ENCODE results near the gene FAF1. TPM values are rescaled to one million over a fixed set of nuclear protein-coding genes. Genes with fewer than 3 reads are reported as not detected.

FAF1 gene
- total and polyA plus RNA-seq, 9 of the 15 experiments (the other 6 are each of a cell fraction or from before 2014, with no cell fraction given), result 48.7 to 225 (median 118) TPM

GRCh38 chr1:50976111-50976889 lies 16.2 kb upstream of the FAF1 start (continued):
- TF ChIP-seq ZNF318 (IDR thresholded peaks at IDR 0.05; ENCODE audit: borderline replicate concordance in 1 of 2, low read depth in 1 of 2), result no peak
- no peak for TF ChIP-seq PTTG1 (tag; IDR thresholded peaks at IDR 0.05; ENCODE audit: low read depth)
- TF ChIP-seq POLR2B (IDR thresholded peaks at IDR 0.05; ENCODE audit: low read depth, partially characterized antibody), result peak; percentile 44
- TF ChIP-seq ZBTB33 (CRISPR knock-in tag; IDR thresholded peaks at IDR 0.05), result 0 out of 2 replicates have a peak, but pooled peaks have one; percentile 21
- no peak for TF ChIP-seq ZNF592 (IDR thresholded peaks at IDR 0.05)
- TF ChIP-seq NR4A1 (CRISPR knock-in tag; IDR thresholded peaks at IDR 0.05), result no peak
- 0 out of 2 replicates have a peak, but pooled peaks have one; percentile 62 for TF ChIP-seq NR4A1 (tag; IDR thresholded peaks at IDR 0.05)
- peak; percentile 37; the same call in 1 of the 2 replicates for TF ChIP-seq SMARCA4 (IDR thresholded peaks at IDR 0.05)
- 0 out of 2 replicates have a peak, but pooled peaks have one; percentile 27 for TF ChIP-seq NBN (IDR thresholded peaks at IDR 0.05; ENCODE audit: low read depth)
- no peak for TF ChIP-seq ZNF79 (CRISPR knock-in tag; IDR thresholded peaks at IDR 0.05; ENCODE audit: low read depth)
- TF ChIP-seq MEIS2 (IDR thresholded peaks at IDR 0.05; ENCODE audit: partially characterized antibody), result peak; percentile 22
- no peak for TF ChIP-seq TSC22D4 (tag; IDR thresholded peaks at IDR 0.05)
- no peak for TF ChIP-seq HDAC8 (tag; IDR thresholded peaks at IDR 0.05)

Measured in K562 (cell line).